HEK293T (cell line): ENCODE measurements around the gene USP36.

Experiments
- ARNT ChIP-seq: fragments of 450-650 bp; IDR thresholded peaks from 2 replicates; pipeline ENCODE4 v1.6.1; 2017; ENCODE audit warnings: mild to moderate bottlenecking
- BHLHE40 ChIP-seq: fragments of 450-650 bp; IDR thresholded peaks from 2 replicates; pipeline ENCODE4 v1.6.1; 2016; ENCODE audit warnings: mild to moderate bottlenecking, moderate library complexity, borderline replicate concordance
- HDGF ChIP-seq: fragments of 450-650 bp; IDR thresholded peaks from 2 replicates; pipeline ENCODE4 v1.6.1; 2017; ENCODE audit warnings: antibody characterized with exemption, borderline replicate concordance
- L3MBTL2 ChIP-seq: fragments of 450-650 bp; conservative IDR thresholded peaks from 2 replicates; pipeline ENCODE4 v1.6.1; 2016; ENCODE audit warnings: mild to moderate bottlenecking
- NFRKB ChIP-seq: fragments of 450-650 bp; IDR thresholded peaks from 2 replicates; pipeline ENCODE4 v1.6.1; 2016; ENCODE audit warnings: mild to moderate bottlenecking, moderate library complexity
- TARDBP ChIP-seq: fragments of 450-650 bp; IDR thresholded peaks from 2 replicates; pipeline ENCODE4 v1.6.1; 2016
- TF ChIP-seq, protein P1 (sequence below): fragments of 450-650 bp; IDR thresholded peaks from 2 replicates; pipeline ENCODE4 v1.6.1; 2016

DNA sequence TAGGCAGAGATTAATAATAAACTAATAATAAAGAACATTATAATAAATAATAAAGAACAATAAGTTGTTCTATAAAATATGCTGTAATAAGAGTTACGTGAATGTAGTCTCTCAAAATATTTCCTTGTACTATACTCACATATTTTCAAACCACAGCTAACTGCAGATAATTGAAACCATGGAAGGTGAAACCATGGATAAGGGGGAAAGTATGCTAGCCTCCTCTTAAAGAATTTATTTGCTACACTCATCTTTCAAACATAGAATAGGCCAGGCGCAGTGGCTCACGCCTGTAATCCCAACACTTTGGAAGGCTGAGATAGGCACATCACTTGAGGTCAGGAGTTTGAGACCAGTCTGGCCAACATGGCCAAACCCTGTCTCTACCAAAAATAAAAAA, 77.1 kb downstream of the USP36 start:
- no peak for TF ChIP-seq NFRKB
- TF ChIP-seq TARDBP: no peak
- no peak for TF ChIP-seq ARNT
- no peak for TF ChIP-seq HDGF
- TF ChIP-seq, protein P1, sequence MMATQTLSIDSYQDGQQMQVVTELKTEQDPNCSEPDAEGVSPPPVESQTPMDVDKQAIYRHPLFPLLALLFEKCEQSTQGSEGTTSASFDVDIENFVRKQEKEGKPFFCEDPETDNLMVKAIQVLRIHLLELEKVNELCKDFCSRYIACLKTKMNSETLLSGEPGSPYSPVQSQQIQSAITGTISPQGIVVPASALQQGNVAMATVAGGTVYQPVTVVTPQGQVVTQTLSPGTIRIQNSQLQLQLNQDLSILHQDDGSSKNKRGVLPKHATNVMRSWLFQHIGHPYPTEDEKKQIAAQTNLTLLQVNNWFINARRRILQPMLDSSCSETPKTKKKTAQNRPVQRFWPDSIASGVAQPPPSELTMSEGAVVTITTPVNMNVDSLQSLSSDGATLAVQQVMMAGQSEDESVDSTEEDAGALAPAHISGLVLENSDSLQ: no peak
- no peak for TF ChIP-seq BHLHE40
- no peak for TF ChIP-seq L3MBTL2
